Measurements from ENCODE around the gene MYLK2.

MYLK2 gene

DNA sequence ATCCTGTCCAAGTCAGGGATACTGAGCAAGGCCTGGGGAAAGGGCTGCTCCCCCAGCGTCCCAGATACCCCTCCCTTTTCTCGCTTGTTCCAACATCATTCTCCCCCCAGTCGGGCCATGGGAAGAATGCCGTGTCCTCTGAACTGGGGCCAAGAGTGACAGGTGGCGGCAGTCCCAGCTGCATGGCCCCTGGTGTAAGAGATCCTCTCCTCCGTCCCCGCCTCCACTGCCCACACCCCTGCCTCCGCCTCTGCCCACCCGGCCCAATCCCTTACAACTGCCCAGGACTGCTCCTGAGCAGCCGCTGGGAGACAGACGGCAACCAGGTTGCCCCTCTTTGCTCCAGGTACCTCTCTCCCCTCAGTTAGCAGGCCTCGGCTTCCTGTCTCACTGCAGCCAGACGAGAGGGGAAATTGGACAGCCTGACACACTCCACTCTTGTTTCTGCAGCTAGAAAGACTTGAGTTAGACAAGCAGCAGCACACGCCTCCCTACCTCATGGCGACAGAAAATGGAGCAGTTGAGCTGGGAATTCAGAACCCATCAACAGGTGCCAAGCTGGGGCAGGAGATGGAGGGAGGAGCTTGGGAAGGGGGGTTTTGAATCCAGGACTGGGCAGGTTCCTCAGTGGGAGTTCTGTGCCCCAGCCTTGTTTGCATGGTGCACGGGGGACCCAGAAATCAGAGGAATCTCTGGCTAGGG, at the start of gene MYLK2:
Gene MYLK2 (plus strand): TSS at position 274 of the 702 bp plus-strand sequence. CDS start 225 bp downstream, at position 499.
- no peak within 1 kb of the TSS for H3K4me3 ChIP-seq
- no peaks in the 10 kb centered on the region for H3K27me3 ChIP-seq
- H3K36me3 ChIP-seq = no peaks in the 10 kb centered on the region

GRCh38 chr20:31769681-31770080, 49.5 kb upstream of the MYLK2 start:
- Histone ChIP-seq H4K20me1 (peaks cover 46% of the 10 kb centered on the region; the same call in 1 of the 2 replicates), H3K9ac (no peak overlapping the region), H3K4me3 (no peak overlapping the region), H3K27me3 (no peaks in the 10 kb centered on the region), H3K27ac (no peak overlapping the region), H3K9me3 (no peaks in the 10 kb centered on the region), H3K4me2 (no peak overlapping the region), H3K36me3 (peaks cover 98% of the 10 kb centered on the region), H3K4me1 (no peaks in the 10 kb centered on the region)
- TF ChIP-seq Cebpa-rat (IDR thresholded peaks at IDR 0.05) = no peak

More for the DNA sequence above, at the start of gene MYLK2:
- Histone ChIP-seq H3K9me3 (no peaks in the 10 kb centered on the region), H3K4me2 (no peak within 1 kb of the TSS), H4K20me1 (no peaks in the 10 kb centered on the region), H3K9ac (no peak within 1 kb of the TSS), H3K4me1 (peaks cover 33% of the 10 kb centered on the region), H3K27ac (no peak within 1 kb of the TSS)
- no peak for TF ChIP-seq Cebpa-rat (IDR thresholded peaks at IDR 0.05)

DNA sequence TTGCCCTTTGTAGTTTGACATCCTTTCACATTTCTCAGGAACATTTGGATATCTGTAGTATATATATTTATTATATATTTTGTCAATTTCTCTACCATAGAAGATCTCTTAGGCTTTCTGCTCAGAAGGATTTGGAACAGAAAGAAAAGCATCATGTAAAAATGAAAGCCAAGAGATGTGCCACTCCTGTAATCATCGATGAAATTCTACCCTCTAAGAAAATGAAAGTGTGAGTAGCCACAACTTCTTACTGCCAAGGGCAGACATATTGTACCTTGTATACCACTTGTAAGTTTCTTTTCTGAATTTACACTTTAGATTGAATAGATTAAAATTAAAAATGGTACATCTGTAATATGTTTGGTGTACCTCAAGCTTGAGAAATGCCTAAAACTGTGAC, 48.9 kb upstream of the MYLK2 start:
- peaks cover 46% of the 10 kb centered on the region; the same call in 1 of the 2 replicates for H4K20me1 ChIP-seq
- no peak overlapping the region for H3K4me2 ChIP-seq
- H3K4me1 ChIP-seq = no peaks in the 10 kb centered on the region
- H3K9me3 ChIP-seq = no peaks in the 10 kb centered on the region
- H3K27me3 ChIP-seq = no peaks in the 10 kb centered on the region
- H3K4me3 ChIP-seq = no peak overlapping the region
- H3K9ac ChIP-seq = no peak overlapping the region
- H3K36me3 ChIP-seq = peaks cover 98% of the 10 kb centered on the region
- no peak overlapping the region for H3K27ac ChIP-seq
- no peak for TF ChIP-seq Cebpa-rat (IDR thresholded peaks at IDR 0.05)

- no peak overlapping the region for H3K4me2 ChIP-seq
- no peaks in the 10 kb centered on the region for H3K9me3 ChIP-seq
- peaks cover 99% of the 10 kb centered on the region for H3K36me3 ChIP-seq
- H3K4me1 ChIP-seq = no peaks in the 10 kb centered on the region
- no peak overlapping the region for H3K4me3 ChIP-seq
- no peak overlapping the region for H3K9ac ChIP-seq
- TF ChIP-seq Cebpa-rat (IDR thresholded peaks at IDR 0.05) = no peak
- H3K27ac ChIP-seq = no peak overlapping the region
- H3K27me3 ChIP-seq = no peaks in the 10 kb centered on the region
- H4K20me1 ChIP-seq = 0 out of 2 replicates have a peak, but pooled peaks cover 24% of the 10 kb centered on the region
These were observed 44.7 kb upstream of the MYLK2 start for GRCh38 chr20:31774408-31774807.

DNA sequence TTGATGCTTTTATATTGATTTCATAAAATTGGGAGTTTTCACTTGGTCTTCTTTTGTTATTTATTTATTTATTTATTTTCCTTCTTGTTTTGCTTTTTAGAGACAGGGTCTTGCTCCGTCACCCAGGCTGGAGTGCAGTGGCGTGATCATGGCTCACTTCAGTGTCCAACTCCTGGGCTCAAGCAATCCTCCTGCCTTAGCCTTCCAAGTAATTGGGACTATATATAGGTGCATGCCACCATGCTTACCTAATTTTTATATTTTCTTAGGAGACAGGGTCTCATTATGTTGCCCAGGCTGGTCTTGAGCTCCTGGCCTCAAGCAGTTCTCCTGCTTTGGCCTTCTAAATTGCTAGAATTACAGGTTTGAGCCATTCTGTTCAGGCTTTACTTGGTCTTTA, 38.3 kb upstream of the MYLK2 start:
- Histone ChIP-seq H3K9me3 (no peaks in the 10 kb centered on the region), H3K4me3 (no peak overlapping the region), H3K36me3 (peaks cover 100% of the 10 kb centered on the region), H3K4me2 (no peak overlapping the region), H3K27me3 (no peaks in the 10 kb centered on the region), H3K4me1 (no peaks in the 10 kb centered on the region), H3K9ac (no peak overlapping the region), H4K20me1 (0 out of 2 replicates have a peak, but pooled peaks cover 7% of the 10 kb centered on the region), H3K27ac (no peak overlapping the region)
- TF ChIP-seq Cebpa-rat (IDR thresholded peaks at IDR 0.05) = no peak

GRCh38 chr20:31781945-31782344, 37.2 kb upstream of the MYLK2 start:
- Histone ChIP-seq H4K20me1 (0 out of 2 replicates have a peak, but pooled peaks cover 7% of the 10 kb centered on the region), H3K27ac (no peak overlapping the region), H3K4me1 (no peaks in the 10 kb centered on the region), H3K4me3 (no peak overlapping the region), H3K9ac (no peak overlapping the region), H3K9me3 (no peaks in the 10 kb centered on the region), H3K36me3 (peaks cover 100% of the 10 kb centered on the region), H3K27me3 (no peaks in the 10 kb centered on the region), H3K4me2 (no peak overlapping the region)
- TF ChIP-seq Cebpa-rat (IDR thresholded peaks at IDR 0.05) = no peak

DNA sequence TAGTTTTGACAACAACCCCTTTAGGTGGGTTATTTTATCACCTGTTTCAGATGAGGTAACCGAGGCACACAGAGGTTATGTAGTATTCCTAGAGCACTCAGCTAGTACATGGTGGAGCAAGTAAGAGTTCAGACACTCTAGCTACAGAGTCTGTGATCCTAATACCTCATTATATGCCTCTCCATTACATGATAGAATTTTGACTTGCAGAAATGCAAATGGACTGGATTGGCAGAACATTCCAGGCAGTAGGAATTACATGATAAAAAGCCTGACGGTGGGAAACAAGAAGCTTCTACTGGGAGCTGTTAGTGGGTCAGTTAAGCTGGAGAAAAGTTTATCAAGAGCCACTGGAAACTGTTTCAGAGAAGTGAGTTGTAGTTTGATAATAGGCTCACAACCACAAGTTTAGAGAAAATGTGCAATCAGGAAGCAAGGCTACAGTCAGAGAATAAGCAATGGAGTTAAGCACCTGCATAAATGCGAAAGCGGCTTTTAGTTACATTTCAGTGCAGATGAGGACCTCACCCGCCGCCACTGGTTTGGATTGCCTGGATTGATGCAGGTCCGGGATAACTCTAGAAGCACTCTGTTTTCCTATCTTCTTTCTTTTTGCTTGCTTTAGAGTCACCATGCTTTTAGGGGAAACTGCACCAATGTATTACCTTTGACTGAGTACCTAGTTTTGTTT, 34.7 kb upstream of the MYLK2 start:
- H4K20me1 ChIP-seq = 0 out of 2 replicates have a peak, but pooled peaks cover 14% of the 10 kb centered on the region
- peaks cover 100% of the 10 kb centered on the region for H3K36me3 ChIP-seq
- no peak overlapping the region for H3K9ac ChIP-seq
- no peaks in the 10 kb centered on the region for H3K4me1 ChIP-seq
- H3K9me3 ChIP-seq = no peaks in the 10 kb centered on the region
- H3K4me3 ChIP-seq = no peak overlapping the region
- no peaks in the 10 kb centered on the region for H3K27me3 ChIP-seq
- TF ChIP-seq Cebpa-rat (IDR thresholded peaks at IDR 0.05) = no peak
- no peak overlapping the region for H3K4me2 ChIP-seq
- H3K27ac ChIP-seq = no peak overlapping the region

GRCh38 chr20:31785089-31785488, 34.1 kb upstream of the MYLK2 start:
- peaks cover 100% of the 10 kb centered on the region for H3K36me3 ChIP-seq

DNA sequence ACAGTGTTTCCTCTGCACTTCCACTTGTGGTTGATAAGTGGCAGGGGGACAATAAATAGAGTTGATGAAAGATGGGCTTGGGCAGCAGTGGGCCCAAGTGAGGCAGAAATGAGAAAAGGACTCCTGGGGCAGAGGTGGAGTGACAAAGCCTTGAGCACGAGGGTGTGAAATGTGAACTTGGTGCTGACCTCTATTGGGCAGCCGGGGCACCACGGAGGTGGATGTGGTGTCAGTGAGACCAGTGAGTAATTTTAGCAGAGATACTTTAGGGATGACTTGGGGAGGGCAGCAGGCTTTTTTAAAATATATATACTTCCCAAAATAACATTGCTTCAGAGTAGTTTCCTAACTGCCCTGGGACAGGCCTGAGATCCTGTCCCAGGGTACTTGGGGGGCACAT, 30.6 kb upstream of the MYLK2 start:
- Histone ChIP-seq H3K36me3 (peaks cover 100% of the 10 kb centered on the region), H3K9me3 (no peaks in the 10 kb centered on the region), H3K9ac (no peak overlapping the region), H3K4me2 (no peak overlapping the region), H3K27me3 (no peaks in the 10 kb centered on the region), H3K4me1 (no peaks in the 10 kb centered on the region), H3K4me3 (no peak overlapping the region), H3K27ac (no peak overlapping the region), H4K20me1 (peaks cover 7% of the 10 kb centered on the region; the same call in 1 of the 2 replicates)
- TF ChIP-seq Cebpa-rat (IDR thresholded peaks at IDR 0.05) = no peak

More at GRCh38 chr20:31785089-31785488, 34.1 kb upstream of the MYLK2 start:
- Histone ChIP-seq H3K27ac (no peak overlapping the region), H3K4me2 (no peak overlapping the region), H4K20me1 (0 out of 2 replicates have a peak, but pooled peaks cover 8% of the 10 kb centered on the region), H3K4me3 (no peak overlapping the region), H3K9me3 (no peaks in the 10 kb centered on the region), H3K27me3 (no peaks in the 10 kb centered on the region), H3K9ac (no peak overlapping the region), H3K4me1 (no peaks in the 10 kb centered on the region)
- no peak for TF ChIP-seq Cebpa-rat (IDR thresholded peaks at IDR 0.05)

DNA sequence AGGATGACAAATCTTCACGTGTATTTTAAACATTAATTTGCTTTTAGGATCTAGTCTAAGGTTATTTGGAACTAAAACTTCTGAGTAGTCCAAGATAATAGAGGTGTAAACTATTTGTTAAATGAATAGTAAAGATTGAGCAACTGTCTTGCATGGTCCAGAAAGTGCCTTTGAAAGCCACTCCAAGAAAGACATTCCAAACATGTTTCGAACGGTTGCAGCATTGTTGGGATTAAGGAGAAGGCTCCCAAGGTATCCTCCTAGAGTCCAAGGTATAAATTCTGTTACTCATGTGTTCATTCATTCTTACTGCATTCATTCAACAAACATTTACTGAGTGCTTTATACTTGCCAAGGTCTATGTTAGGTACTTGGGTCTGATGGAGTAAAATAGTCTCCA, 28.8 kb upstream of the MYLK2 start:
- no peak for TF ChIP-seq Cebpa-rat (IDR thresholded peaks at IDR 0.05)
- Histone ChIP-seq H3K27ac (no peak overlapping the region), H3K9ac (no peak overlapping the region), H3K4me2 (no peak overlapping the region), H3K36me3 (peaks cover 100% of the 10 kb centered on the region), H3K4me1 (no peaks in the 10 kb centered on the region), H3K4me3 (no peak overlapping the region), H3K9me3 (no peaks in the 10 kb centered on the region), H4K20me1 (peaks cover 9% of the 10 kb centered on the region; the same call in 1 of the 2 replicates), H3K27me3 (no peaks in the 10 kb centered on the region)
